PC-3 (cell line): ENCODE measurements around the gene TUBB4A. TPM values are rescaled to one million over a fixed set of nuclear protein-coding genes. Genes with fewer than 3 reads are reported as not detected.
A peak's percentile ranks its signal among the peaks of the same experiment; 100 is the strongest.

ENCODE experiments used
- ATAC-seq: fragments of 200-7000 bp; cut with Tn5 transposase; 2 replicates; pipeline ENCODE4 v1.9.1; 2020; ENCODE audit warnings: mild to moderate bottlenecking, moderate library complexity
- BruUV-seq: library from RNA; stranded (reverse); fragments of 400-500 nt; replicated peaks from 2 replicates; lab custom pipeline; 2021; lab: Mats Ljungman, UMichigan
- CTCF ChIA-PET: fragments of 300-600 bp; sonication (Branson Sonifier 250); formaldehyde crosslinking; loops from one replicate; lab custom pipeline; 2022; ENCODE audit warnings: antibody characterized with exemption; lab: Charles Lee
- POLR2A ChIA-PET: fragments of 300-600 bp; sonication (Branson Sonifier 250); formaldehyde crosslinking; loops from one replicate; lab custom pipeline; 2022; ENCODE audit warnings: antibody characterized with exemption; ENCODE audit not compliant: unreplicated experiment; lab: Charles Lee
- DNase-seq: peaks from one replicate; pipeline ENCODE4 v3.0.0-alpha.2; 2015
- H2AFZ ChIP-seq: fragments of 300-600 bp; sonication (generic); 2 replicates; pipeline ENCODE4 v1.6.0; 2016; ENCODE audit warnings: antibody characterized with exemption, low read length
- H3F3A ChIP-seq: fragments of 300-600 bp; sonication (generic); one replicate; pipeline ENCODE4 v1.6.0; 2017; ENCODE audit warnings: antibody characterized with exemption, low read length, control low read depth, mild to moderate bottlenecking; ENCODE audit not compliant: unreplicated experiment
- H3K27ac ChIP-seq: fragments of 300-600 bp; sonication (generic); 2 replicates; pipeline ENCODE4 v1.5.1; 2016; ENCODE audit warnings: mild to moderate bottlenecking, low read length
- H3K27me3 ChIP-seq: fragments of 300-600 bp; sonication (generic); 2 replicates; pipeline ENCODE4 v1.6.1; 2016; ENCODE audit warnings: low read length, mixed read lengths
- H3K36me3 ChIP-seq: fragments of 300-600 bp; sonication (generic); 2 replicates; pipeline ENCODE4 v1.6.1; 2016; ENCODE audit warnings: low read depth, mixed run types, low read length, mixed read lengths
- H3K4me1 ChIP-seq: fragments of 300-600 bp; sonication (generic); 2 replicates; pipeline ENCODE4 v1.5.1; 2016; ENCODE audit warnings: low read length; ENCODE audit not compliant: insufficient read depth
- H3K4me2 ChIP-seq: fragments of 300-600 bp; sonication (generic); 2 replicates; pipeline ENCODE4 v1.6.0; 2016; ENCODE audit warnings: low read length
- H3K4me3 ChIP-seq: fragments of 300-600 bp; sonication (generic); 2 replicates; pipeline ENCODE4 v1.5.1; 2016; ENCODE audit warnings: mild to moderate bottlenecking, low read length, mixed read lengths
- H3K79me2 ChIP-seq: fragments of 300-600 bp; sonication (generic); 2 replicates; pipeline ENCODE4 v1.6.1; 2017; ENCODE audit warnings: low read length, mixed read lengths
- H3K9ac ChIP-seq: fragments of 300-600 bp; sonication (generic); 2 replicates; pipeline ENCODE4 v1.6.0; 2016; ENCODE audit warnings: mild to moderate bottlenecking, low read length
- H3K9me2 ChIP-seq: fragments of 300-600 bp; sonication (generic); replicated peaks from 2 replicates; pipeline ENCODE4 v1.6.1; 2016; ENCODE audit warnings: mixed run types, low read length, mixed read lengths
- H3K9me3 ChIP-seq: fragments of 300-600 bp; sonication (generic); 2 replicates; pipeline ENCODE4 v1.6.1; 2016; ENCODE audit warnings: low read length, mixed read lengths
- H4K20me1 ChIP-seq: fragments of 300-600 bp; sonication (generic); 2 replicates; pipeline ENCODE4 v1.6.1; 2016; ENCODE audit warnings: low read length, mixed read lengths
- EZH2 ChIP-seq: fragments of 300-600 bp; sonication (generic); IDR thresholded peaks from one replicate; pipeline ENCODE4 v1.6.1; 2017; ENCODE audit warnings: antibody characterized with exemption, mild to moderate bottlenecking, low read length; ENCODE audit not compliant: unreplicated experiment
- EZH2phosphoT487 ChIP-seq: fragments of 300-600 bp; sonication (generic); IDR thresholded peaks from 2 replicates; pipeline ENCODE4 v1.6.1; 2018; ENCODE audit warnings: mild to moderate bottlenecking, antibody characterized with exemption, low read length, borderline replicate concordance
- intact Hi-C: fragments of 100-400 bp; cut with micrococcal nuclease; formaldehyde crosslinking; loops from 2 replicates; pipeline ENCODE4 v1.9.0; 2023
- total RNA-seq: library from RNA; depleted of rRNA; stranded (reverse); fragments of >200 nt; gene quantifications from 2 replicates; pipeline ENCODE4 v1.2.3, GENCODE V29; 2014
- TF ChIP-seq, protein P1 (sequence below): fragments of 300-600 bp; sonication (generic); conservative IDR thresholded peaks from 2 replicates; pipeline ENCODE4 v1.5.1; 2017; ENCODE audit warnings: antibody characterized with exemption, low read depth, mild to moderate bottlenecking, low read length

The TUBB4A gene
- total RNA-seq, 1 experiment from 2014 or later: 4.6 TPM

DNA sequence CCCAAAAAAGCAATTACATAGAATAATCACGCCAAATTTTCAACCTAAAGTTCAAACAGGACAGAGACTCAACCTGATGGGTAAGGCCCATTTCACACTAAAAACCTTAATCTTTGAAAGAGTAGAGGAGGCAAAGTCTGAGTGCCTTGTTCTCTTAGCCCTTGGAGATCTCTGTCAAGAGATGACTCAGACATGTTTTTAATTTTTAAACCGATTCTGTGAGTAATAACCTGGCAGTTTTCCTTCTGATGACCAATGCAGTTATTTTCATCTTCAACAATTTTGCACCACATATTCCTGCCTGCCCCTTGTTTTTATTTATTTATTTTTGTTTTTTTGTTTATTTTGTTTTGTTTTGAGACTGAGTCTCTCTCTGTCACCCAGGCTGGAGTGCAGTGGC, 17.2 kb upstream of the TUBB4A start:
- ATAC-seq (peak; percentile 1; the same call in 1 of the 2 replicates), DNase-seq (peak; percentile 96)
- H4K20me1 ChIP-seq: no peaks in the 10 kb centered on the region
- no peak overlapping the region for H2AFZ ChIP-seq
- no peaks in the 10 kb centered on the region for H3K79me2 ChIP-seq
- H3K9ac ChIP-seq: no peak overlapping the region
- ChIA-PET POLR2A (interaction anchor here (0.8 kb wide), 1 partner anchor 11 kb away, joined by 5 read pairs; the partner anchor contains the start of gene TNFSF9), CTCF (no interaction called here)
- TF ChIP-seq EZH2phosphoT487 (no peak), EZH2 (no peak)
- TF ChIP-seq, protein P1, sequence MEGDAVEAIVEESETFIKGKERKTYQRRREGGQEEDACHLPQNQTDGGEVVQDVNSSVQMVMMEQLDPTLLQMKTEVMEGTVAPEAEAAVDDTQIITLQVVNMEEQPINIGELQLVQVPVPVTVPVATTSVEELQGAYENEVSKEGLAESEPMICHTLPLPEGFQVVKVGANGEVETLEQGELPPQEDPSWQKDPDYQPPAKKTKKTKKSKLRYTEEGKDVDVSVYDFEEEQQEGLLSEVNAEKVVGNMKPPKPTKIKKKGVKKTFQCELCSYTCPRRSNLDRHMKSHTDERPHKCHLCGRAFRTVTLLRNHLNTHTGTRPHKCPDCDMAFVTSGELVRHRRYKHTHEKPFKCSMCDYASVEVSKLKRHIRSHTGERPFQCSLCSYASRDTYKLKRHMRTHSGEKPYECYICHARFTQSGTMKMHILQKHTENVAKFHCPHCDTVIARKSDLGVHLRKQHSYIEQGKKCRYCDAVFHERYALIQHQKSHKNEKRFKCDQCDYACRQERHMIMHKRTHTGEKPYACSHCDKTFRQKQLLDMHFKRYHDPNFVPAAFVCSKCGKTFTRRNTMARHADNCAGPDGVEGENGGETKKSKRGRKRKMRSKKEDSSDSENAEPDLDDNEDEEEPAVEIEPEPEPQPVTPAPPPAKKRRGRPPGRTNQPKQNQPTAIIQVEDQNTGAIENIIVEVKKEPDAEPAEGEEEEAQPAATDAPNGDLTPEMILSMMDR: no peak
- no peaks in the 10 kb centered on the region for H3K27me3 ChIP-seq
- H3K9me3 ChIP-seq: no peaks in the 10 kb centered on the region
- no peaks in the 10 kb centered on the region for H3K9me2 ChIP-seq
- BruUV-seq: no TSS peak
- peaks cover 15% of the 10 kb centered on the region for H3K4me1 ChIP-seq
- no peaks in the 10 kb centered on the region for H3K36me3 ChIP-seq
- H3K4me2 ChIP-seq: 0 out of 2 replicates have a peak overlapping the region, but pooled peaks have one; percentile 37
- intact Hi-C loops: no loop called here
- H3F3A ChIP-seq: no peaks in the 10 kb centered on the region
- no peak overlapping the region for H3K4me3 ChIP-seq
- H3K27ac ChIP-seq: no peak overlapping the region

GRCh38 chr19:6518145-6518911, 16.2 kb upstream of the TUBB4A start:
- POLR2A ChIA-PET: no interaction called here

More at GRCh38 chr19:6518145-6518911, 16.2 kb upstream of the TUBB4A start:
- TF ChIP-seq EZH2 (no peak), EZH2phosphoT487 (no peak)
- TF ChIP-seq, protein P1: no peak
- H4K20me1 ChIP-seq: no peaks in the 10 kb centered on the region
- BruUV-seq: no TSS peak
- peaks cover 15% of the 10 kb centered on the region for H3K4me1 ChIP-seq
- CTCF ChIA-PET: no interaction called here
- no peak overlapping the region for H3K9ac ChIP-seq
- intact Hi-C loops: no loop called here
- no peaks in the 10 kb centered on the region for H3K27me3 ChIP-seq
- H3K79me2 ChIP-seq: no peaks in the 10 kb centered on the region
- H3K9me2 ChIP-seq: no peaks in the 10 kb centered on the region
- no peak overlapping the region for H2AFZ ChIP-seq
- H3K4me3 ChIP-seq: no peak overlapping the region
- H3F3A ChIP-seq: no peaks in the 10 kb centered on the region
- DNase-seq: no peak
- H3K9me3 ChIP-seq: no peaks in the 10 kb centered on the region
- no peak for ATAC-seq
- H3K27ac ChIP-seq: no peak overlapping the region
- no peaks in the 10 kb centered on the region for H3K36me3 ChIP-seq
- no peak overlapping the region for H3K4me2 ChIP-seq
